HAP-1 (cell line): ENCODE measurements around the gene SPATC1L.
"Not testable (repeated sequence)": the region's sequence is repeated elsewhere in the genome, so short reads cannot be mapped to it uniquely, and the experiment has no call there.

ENCODE experiments used
- DNase-seq, 2 experiments: peaks; one replicate each; pipeline ENCODE4 v3.0.0-alpha.2; 2016 to 2020; ENCODE audit warnings: low spot score in 2 of 2
- H3K27me3 ChIP-seq: fragments of 250-450 bp; sonication (Bioruptor Pico); 2 replicates; pipeline ENCODE4 v1.5.1; 2020; ENCODE audit warnings: low read depth, mild to moderate bottlenecking, moderate library complexity
- H3K36me3 ChIP-seq: fragments of 250-450 bp; sonication (Bioruptor Pico); replicated peaks from 2 replicates; pipeline ENCODE4 v1.5.1; 2020; ENCODE audit warnings: mild to moderate bottlenecking
- H3K4me1 ChIP-seq: fragments of 250-450 bp; sonication (Bioruptor Pico); 2 replicates; pipeline ENCODE4 v1.5.1; 2020; ENCODE audit warnings: mild to moderate bottlenecking
- H3K4me3 ChIP-seq: fragments of 250-450 bp; sonication (Bioruptor Pico); 2 replicates; pipeline ENCODE4 v1.5.1; 2020; ENCODE audit warnings: mild to moderate bottlenecking, moderate library complexity
- H3K9me3 ChIP-seq: fragments of 250-450 bp; sonication (Bioruptor Pico); 2 replicates; pipeline ENCODE4 v1.5.1; 2020; ENCODE audit warnings: mild to moderate bottlenecking, moderate library complexity
- in situ Hi-C: fragments of 300-500 bp; cut with MboI; formaldehyde crosslinking; loops from 3 replicates; pipeline ENCODE4 v1.14.3; 2020; ENCODE audit warnings: low sequenced_read_pairs, inconsistent platforms, mixed read lengths

The SPATC1L gene

GRCh38 chr21:46145159-46145839, 39.0 kb downstream of the SPATC1L start:
- DNase-seq: no peak
- Histone ChIP-seq H3K9me3 (0 out of 2 replicates have a peak, but pooled peaks cover 3% of the 10 kb centered on the region), H3K36me3 (no peaks in the 10 kb centered on the region), H3K27me3 (no peaks in the 10 kb centered on the region), H3K4me1 (peaks cover 5% of the 10 kb centered on the region; the same call in 1 of the 2 replicates), H3K4me3 (no peak overlapping the region)
- in situ Hi-C loops: no loop called here

GRCh38 chr21:46144464-46145070, 39.7 kb downstream of the SPATC1L start:
- in situ Hi-C loops: no loop called here
- Histone ChIP-seq H3K27me3 (no peaks in the 10 kb centered on the region), H3K9me3 (0 out of 2 replicates have a peak, but pooled peaks cover 3% of the 10 kb centered on the region), H3K36me3 (no peaks in the 10 kb centered on the region), H3K4me1 (peaks cover 5% of the 10 kb centered on the region; the same call in 1 of the 2 replicates), H3K4me3 (no peak overlapping the region)
- no peak for DNase-seq

GRCh38 chr21:46142582-46143473, 41.4 kb downstream of the SPATC1L start:
- Histone ChIP-seq H3K4me3 (no peak overlapping the region), H3K27me3 (no peaks in the 10 kb centered on the region), H3K9me3 (0 out of 2 replicates have a peak, but pooled peaks cover 3% of the 10 kb centered on the region), H3K36me3 (no peaks in the 10 kb centered on the region), H3K4me1 (peaks cover 5% of the 10 kb centered on the region; the same call in 1 of the 2 replicates)
- in situ Hi-C loops: no loop called here
- DNase-seq: peak in 1 of 2 experiments; percentile 34

GRCh38 chr21:46141767-46142581, 42.3 kb downstream of the SPATC1L start:
- in situ Hi-C loops: no loop called here
- H3K36me3 ChIP-seq: no peaks in the 10 kb centered on the region
- H3K27me3 ChIP-seq: no peaks in the 10 kb centered on the region
- DNase-seq: no peak
- 0 out of 2 replicates have a peak, but pooled peaks cover 3% of the 10 kb centered on the region for H3K9me3 ChIP-seq
- H3K4me3 ChIP-seq: no peak overlapping the region
- H3K4me1 ChIP-seq: peaks cover 5% of the 10 kb centered on the region; the same call in 1 of the 2 replicates

GRCh38 chr21:46140352-46141003, 43.8 kb downstream of the SPATC1L start:
- H3K4me1 ChIP-seq, H3K9me3 ChIP-seq, H3K27me3 ChIP-seq, DNase-seq, in situ Hi-C loops, H3K36me3 ChIP-seq, H3K4me3 ChIP-seq: not testable (repeated sequence)

GRCh38 chr21:46139686-46140085, 44.6 kb downstream of the SPATC1L start:
- no peak for DNase-seq
- Histone ChIP-seq H3K9me3 (0 out of 2 replicates have a peak, but pooled peaks cover 3% of the 10 kb centered on the region), H3K36me3 (no peaks in the 10 kb centered on the region), H3K27me3 (no peaks in the 10 kb centered on the region), H3K4me3 (no peak overlapping the region), H3K4me1 (peaks cover 5% of the 10 kb centered on the region; the same call in 1 of the 2 replicates)
- in situ Hi-C loops: no loop called here

GRCh38 chr21:46138383-46138970, 45.8 kb downstream of the SPATC1L start:
- Histone ChIP-seq H3K4me1 (no peaks in the 10 kb centered on the region), H3K27me3 (no peaks in the 10 kb centered on the region), H3K4me3 (no peak overlapping the region), H3K36me3 (no peaks in the 10 kb centered on the region), H3K9me3 (0 out of 2 replicates have a peak, but pooled peaks cover 3% of the 10 kb centered on the region)
- in situ Hi-C loops: no loop called here
- DNase-seq: no peak

GRCh38 chr21:46137908-46138307, 46.4 kb downstream of the SPATC1L start:
- no peak overlapping the region for H3K4me3 ChIP-seq
- no peak for DNase-seq
- no peaks in the 10 kb centered on the region for H3K27me3 ChIP-seq
- in situ Hi-C loops: no loop called here
- 0 out of 2 replicates have a peak, but pooled peaks cover 3% of the 10 kb centered on the region for H3K9me3 ChIP-seq
- H3K36me3 ChIP-seq: no peaks in the 10 kb centered on the region
- H3K4me1 ChIP-seq: no peaks in the 10 kb centered on the region

- Histone ChIP-seq H3K27me3 (no peaks in the 10 kb centered on the region), H3K4me3 (no peak overlapping the region), H3K4me1 (no peaks in the 10 kb centered on the region), H3K9me3 (no peaks in the 10 kb centered on the region), H3K36me3 (no peaks in the 10 kb centered on the region)
- no peak for DNase-seq
- in situ Hi-C loops: no loop called here
Observed at GRCh38 chr21:46136739-46137349, 47.4 kb downstream of the SPATC1L start.

GRCh38 chr21:46135782-46136395, 48.4 kb downstream of the SPATC1L start:
- peak in 1 of 2 experiments; percentile 38 for DNase-seq
- no peaks in the 10 kb centered on the region for H3K9me3 ChIP-seq
- in situ Hi-C loops: no loop called here
- no peaks in the 10 kb centered on the region for H3K36me3 ChIP-seq
- no peaks in the 10 kb centered on the region for H3K4me1 ChIP-seq
- no peak overlapping the region for H3K4me3 ChIP-seq
- no peaks in the 10 kb centered on the region for H3K27me3 ChIP-seq

- in situ Hi-C loops: no loop called here
Observed at GRCh38 chr21:46131838-46132651, 52.2 kb downstream of the SPATC1L start.

More at GRCh38 chr21:46131838-46132651, 52.2 kb downstream of the SPATC1L start:
- DNase-seq: no peak
- H3K36me3 ChIP-seq: no peaks in the 10 kb centered on the region; the same call in 1 of the 2 replicates
- no peaks in the 10 kb centered on the region for H3K4me1 ChIP-seq
- H3K4me3 ChIP-seq: no peak overlapping the region
- H3K9me3 ChIP-seq: no peaks in the 10 kb centered on the region
- H3K27me3 ChIP-seq: no peaks in the 10 kb centered on the region
